Inferior parietal cortex (tissue), 1 donor: ENCODE results near the gene MALRD1.
"Not testable (repeated sequence)": the region's sequence is repeated elsewhere in the genome, so short reads cannot be mapped to it uniquely, and the experiment has no call there.

Source experiments
- DNase-seq: peaks from one replicate; pipeline ENCODE4 v3.0.0-alpha.2; 2016; ENCODE audit errors: extremely low spot score

MALRD1 gene

GRCh38 chr10:19707376-19707775 is 658.8 kb downstream of the MALRD1 start:
- no peak for DNase-seq

- no peak for DNase-seq
Measured at GRCh38 chr10:19708031-19708430, 659.4 kb downstream of the MALRD1 start.

GRCh38 chr10:19710600-19710999 is 662.0 kb downstream of the MALRD1 start:
- no peak for DNase-seq

- DNase-seq: no peak
Measured at GRCh38 chr10:19713159-19713558, 664.6 kb downstream of the MALRD1 start.

- DNase-seq: no peak
Measured at GRCh38 chr10:19713800-19714525, 665.4 kb downstream of the MALRD1 start.

- no peak for DNase-seq
Measured at GRCh38 chr10:19719284-19719683, 670.7 kb downstream of the MALRD1 start.

GRCh38 chr10:19724287-19724686 is 675.7 kb downstream of the MALRD1 start:
- DNase-seq: no peak

- no peak for DNase-seq
Measured at GRCh38 chr10:19728376-19728775, 679.8 kb downstream of the MALRD1 start.

GRCh38 chr10:19728964-19729363 is 680.4 kb downstream of the MALRD1 start:
- no peak for DNase-seq

- no peak for DNase-seq
Measured at GRCh38 chr10:19730167-19730906, 681.7 kb downstream of the MALRD1 start.

- no peak for DNase-seq
Measured at GRCh38 chr10:19730907-19731217, 682.3 kb downstream of the MALRD1 start.

- DNase-seq: no peak
Measured at GRCh38 chr10:19731560-19731959, 683.0 kb downstream of the MALRD1 start.

GRCh38 chr10:19738440-19738839 is 689.8 kb downstream of the MALRD1 start:
- DNase-seq: no peak

GRCh38 chr10:19739232-19739631 is 690.6 kb downstream of the MALRD1 start:
- not testable (repeated sequence) for DNase-seq

GRCh38 chr10:19742144-19742543 is 693.5 kb downstream of the MALRD1 start:
- DNase-seq: not testable (repeated sequence)

- no peak for DNase-seq
Measured at GRCh38 chr10:19745672-19746071, 697.1 kb downstream of the MALRD1 start.

GRCh38 chr10:19749185-19749729 is 700.7 kb downstream of the MALRD1 start:
- no peak for DNase-seq

GRCh38 chr10:19750972-19751371 is 702.4 kb downstream of the MALRD1 start:
- no peak for DNase-seq

GRCh38 chr10:19756919-19757318 is 708.3 kb downstream of the MALRD1 start:
- peak; percentile 33 for DNase-seq

- no peak for DNase-seq
Measured at GRCh38 chr10:19762026-19762425, 713.4 kb downstream of the MALRD1 start.

- no peak for DNase-seq
Measured at GRCh38 chr10:19764111-19764510, 715.5 kb downstream of the MALRD1 start.

- no peak for DNase-seq
Measured at GRCh38 chr10:19767876-19768275, 719.3 kb downstream of the MALRD1 start.

GRCh38 chr10:19769826-19770225 is 721.2 kb downstream of the MALRD1 start:
- not testable (repeated sequence) for DNase-seq
